HG02571 (cell line): ENCODE measurements around the gene PRKCQ.
"Not testable (repeated sequence)": the region's sequence is repeated elsewhere in the genome, so short reads cannot be mapped to it uniquely, and the experiment has no call there.

ENCODE experiments used
- ATAC-seq: cut with Tn5 transposase; IDR thresholded peaks from one replicate; pipeline ENCODE4 v1.9.1; 2021; ENCODE audit warnings: mild to moderate bottlenecking, moderate library complexity; ENCODE audit not compliant: unreplicated experiment

PRKCQ gene

DNA sequence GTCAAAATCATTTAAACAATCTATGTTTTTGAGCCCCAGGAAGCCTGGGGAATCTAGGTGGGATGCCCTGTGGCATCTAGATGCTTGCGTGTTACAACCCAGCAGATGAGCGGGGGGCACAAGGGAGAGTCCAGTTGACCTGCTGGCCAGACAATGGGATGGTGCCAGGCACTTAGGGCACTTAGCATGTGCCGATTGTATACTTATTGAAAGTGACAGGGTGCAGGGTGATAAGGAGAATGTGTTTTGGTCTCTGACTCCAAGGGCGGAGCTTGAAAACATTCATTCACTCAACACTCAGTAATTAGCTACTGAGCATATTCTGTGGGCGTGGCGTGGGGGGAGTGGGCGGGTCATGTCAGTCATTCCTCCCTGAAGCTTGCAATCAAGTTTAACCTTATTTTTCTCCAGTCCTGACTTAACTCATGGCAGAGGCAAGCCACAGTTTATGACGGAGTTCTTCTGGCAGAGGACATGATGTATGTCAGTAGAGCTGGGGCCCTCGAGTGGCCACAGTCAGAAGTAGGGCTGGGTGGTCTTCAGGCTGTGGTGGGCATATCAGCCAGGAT is 115.1 kb downstream of the PRKCQ start:
- ATAC-seq = no peak

DNA sequence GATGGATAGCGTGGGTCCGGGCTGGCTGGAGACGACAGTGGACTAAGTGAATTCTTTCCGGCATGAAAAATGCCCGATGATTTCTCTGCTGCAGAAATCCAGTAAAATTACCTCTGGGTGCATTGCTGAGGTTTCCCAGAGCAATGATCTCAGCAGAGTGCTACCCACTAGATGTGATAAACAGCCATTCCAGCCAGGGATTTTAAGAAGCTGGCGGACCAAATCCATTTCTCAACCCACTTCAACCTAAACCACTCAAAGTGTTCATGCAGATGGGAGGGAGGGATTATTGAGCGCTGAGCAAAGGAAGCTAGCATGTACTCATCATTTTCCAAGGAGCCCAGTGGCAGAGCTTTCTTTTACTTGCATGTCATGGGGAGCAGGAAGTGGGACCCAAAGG is 116.7 kb downstream of the PRKCQ start:
- no peak for ATAC-seq

DNA sequence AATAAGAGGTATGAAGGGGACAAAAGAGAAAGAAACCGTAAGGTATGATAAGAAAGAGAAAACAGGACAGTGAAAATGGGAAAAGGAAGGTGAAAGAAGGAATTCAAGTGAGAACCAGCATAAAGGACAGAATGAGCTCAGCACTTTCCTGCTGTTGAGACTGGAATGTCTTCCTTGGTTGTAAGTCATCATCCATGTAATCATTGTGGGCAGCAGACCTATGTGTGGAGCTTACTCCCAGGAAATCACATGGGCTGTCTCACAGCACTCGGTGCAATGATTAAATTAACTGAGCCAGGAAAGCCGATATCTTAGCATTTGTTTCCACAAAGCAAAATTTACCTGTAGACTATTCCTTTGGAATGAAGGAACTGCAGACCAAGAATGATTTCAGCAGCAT is 118.1 kb downstream of the PRKCQ start:
- ATAC-seq = no peak

DNA sequence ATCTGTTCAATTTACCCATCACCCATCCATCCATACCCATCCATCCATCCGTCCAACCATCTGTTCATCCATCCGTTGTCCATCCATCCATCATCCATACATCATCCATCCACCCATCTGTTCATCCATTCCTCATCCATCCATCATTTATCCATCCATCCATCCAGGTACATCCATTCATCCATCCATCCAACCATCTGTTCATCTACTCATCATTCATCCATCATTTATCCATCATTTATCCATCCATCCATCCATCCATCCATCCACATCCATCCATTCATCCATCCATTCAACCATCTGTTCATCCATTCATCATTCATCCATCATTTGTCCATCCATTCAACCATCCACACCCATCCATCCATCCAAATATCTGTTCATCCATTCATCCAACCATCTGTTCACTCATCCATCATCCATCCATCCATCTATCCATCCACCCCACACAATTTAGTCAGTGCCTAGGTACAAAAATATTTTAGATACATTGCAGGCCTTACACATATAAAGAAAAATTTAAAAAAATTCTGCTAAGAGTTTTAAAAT is 119.1 kb downstream of the PRKCQ start:
- no peak for ATAC-seq

DNA sequence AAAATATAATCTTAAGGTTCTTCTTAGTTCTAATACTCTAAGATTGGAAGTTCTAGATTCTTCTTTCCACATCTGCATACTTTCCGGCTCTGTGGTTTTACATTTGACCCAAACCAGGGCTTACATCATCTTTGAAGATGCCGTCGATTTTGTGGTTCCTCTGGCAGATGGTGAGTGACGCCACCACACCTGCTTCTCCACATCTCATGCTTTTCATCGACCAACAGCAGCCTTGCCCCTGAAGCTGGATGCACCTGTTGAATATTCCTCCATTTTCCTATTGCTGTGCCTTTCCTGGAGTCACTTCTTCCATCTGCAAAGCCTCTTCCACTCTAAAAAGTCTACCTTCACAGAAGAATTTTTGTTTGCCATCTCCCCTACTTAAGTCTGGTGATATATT is 121.3 kb downstream of the PRKCQ start:
- no peak for ATAC-seq

DNA sequence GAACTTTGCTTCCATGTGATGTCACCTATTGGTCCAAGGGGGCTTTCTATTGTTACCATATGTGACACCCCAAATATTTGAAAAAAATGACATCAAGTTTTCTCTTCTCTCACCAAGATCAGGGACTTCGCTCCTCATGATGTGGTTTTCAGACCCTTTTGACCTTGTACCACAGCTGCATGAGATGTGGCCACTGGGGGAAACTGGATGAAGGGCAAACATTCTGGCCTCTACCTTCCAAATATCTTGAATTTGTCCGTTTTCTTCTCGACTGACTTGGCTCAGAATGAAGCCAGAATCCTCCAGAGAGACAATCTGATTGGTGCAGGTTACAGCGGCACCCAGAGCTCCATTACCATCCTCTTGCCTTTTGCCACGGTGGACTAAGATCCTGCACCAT is 122.7 kb downstream of the PRKCQ start:
- no peak for ATAC-seq

DNA sequence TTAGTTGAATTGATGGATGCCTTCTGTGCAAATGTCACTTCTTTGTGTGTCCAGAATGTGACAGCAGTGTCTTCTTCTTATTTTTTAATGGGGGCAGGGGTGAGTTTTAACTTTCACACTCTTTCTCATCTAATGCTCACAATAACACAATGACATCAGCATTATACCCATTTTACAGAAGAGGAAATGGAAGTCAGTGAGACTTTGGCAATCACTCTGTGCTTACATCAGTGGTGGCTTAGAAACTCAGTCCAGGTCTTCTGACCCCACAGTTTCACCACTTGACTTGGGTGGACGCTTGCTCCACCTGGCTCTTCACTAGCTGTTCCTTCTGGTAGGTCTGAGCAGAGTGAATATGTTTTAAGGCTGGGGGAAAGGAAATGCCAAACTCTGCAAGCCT is 124.0 kb downstream of the PRKCQ start:
- no peak for ATAC-seq

DNA sequence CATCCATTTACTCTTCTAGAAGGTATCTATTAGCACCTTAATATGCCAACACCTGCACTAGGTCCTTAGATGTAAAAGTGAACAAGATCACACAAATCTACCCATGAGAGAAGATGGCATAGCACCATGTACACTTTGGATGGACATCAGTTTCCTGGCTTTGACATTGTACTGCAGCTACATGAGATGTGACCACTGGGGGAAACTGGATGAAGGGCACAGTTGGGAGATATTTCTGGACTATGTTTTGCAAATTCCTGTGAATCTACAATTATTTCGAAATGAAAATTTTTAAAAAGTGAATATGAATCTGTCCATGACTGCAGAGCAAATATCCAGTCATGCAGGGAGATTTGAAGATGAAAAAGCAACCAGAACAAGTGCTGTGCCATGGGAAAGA is 124.5 kb downstream of the PRKCQ start:
- ATAC-seq = no peak

DNA sequence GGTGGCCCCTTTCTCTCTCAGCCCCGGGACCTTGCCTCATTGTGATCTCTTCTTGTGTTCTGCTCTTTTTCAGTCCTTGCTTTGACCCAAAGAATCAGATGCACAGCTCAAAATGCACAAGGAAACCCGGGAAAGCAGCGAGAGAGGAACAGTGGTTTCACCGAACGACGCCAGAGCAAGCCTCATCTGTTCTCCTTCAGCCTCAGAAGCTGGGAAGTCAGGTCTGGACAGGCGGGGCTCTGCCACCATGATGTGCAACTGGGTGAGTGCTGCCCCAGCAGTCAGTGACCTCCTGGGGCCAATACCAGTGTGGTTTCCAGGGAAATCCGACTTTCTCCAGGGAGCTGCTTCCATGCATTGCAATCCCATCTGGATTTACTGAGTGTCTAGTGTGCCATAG is 133.4 kb downstream of the PRKCQ start:
- ATAC-seq = no peak

DNA sequence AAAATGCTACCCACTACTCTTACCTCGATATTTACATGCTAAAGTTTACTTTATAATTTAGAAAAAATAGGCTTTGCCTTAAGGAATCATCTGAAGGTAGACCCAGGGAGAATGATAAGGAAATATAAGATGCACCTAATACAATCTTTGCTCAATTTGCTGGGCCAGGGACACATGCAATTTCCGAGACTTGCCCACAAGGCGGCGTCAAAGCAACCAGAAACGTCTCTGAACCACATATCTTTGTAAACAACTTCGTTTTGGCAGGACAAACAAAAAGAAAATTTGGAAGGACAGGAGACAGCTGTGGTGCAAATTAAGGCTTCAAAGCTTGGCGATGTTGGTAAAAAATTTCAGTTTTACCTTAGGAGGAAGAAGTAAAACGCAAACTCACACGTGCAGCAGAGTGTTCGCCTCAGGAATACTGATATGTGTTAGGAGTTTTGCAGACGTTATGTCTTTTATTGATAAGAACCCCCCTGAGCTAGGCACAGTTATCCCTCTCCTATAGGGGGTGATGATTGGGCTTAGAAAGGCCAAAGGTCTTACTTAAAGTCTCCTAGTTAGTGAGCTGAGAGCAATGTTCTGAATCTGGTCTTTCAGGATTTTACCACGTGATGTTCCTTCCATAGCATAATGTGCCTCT is 134.3 kb downstream of the PRKCQ start:
- no peak for ATAC-seq

DNA sequence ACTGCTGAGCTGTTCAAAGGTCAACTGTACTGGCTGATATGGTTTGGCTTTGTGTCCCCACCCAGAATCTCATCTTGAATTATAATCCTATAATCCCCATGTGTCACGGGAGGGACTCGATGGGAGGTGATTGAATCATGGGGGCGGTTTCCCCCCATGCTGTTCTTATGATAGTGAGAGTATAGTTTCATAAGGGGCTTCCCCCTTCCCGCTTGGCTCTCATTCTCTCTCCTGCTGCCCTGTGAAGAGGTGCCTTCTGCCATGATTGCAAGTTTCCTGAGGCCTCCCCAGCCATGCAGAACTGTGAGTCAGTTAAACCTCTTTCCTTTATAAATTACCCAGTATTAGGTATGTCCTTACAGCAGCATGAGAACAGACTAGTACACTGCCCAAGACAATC is 140.2 kb downstream of the PRKCQ start:
- ATAC-seq = not testable (repeated sequence)

DNA sequence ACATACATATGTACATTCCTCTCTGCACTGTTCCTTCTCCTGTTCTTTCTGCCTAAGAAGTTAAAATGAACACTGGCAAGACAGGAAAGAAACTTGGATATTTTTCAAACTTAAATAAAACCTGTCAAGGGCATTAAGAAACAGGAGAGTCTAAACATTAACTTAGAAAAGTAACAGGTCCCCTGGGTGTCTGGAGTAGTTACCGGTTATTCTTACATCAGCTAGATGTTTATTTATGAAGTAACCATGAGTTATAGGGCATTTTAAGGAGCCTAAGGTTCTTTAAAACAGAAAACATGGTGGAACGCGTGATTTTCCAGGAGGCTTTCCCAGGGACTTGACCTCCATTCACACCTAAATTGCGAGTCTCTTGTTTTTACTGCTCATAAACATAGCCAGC is 148.2 kb downstream of the PRKCQ start:
- no peak for ATAC-seq

DNA sequence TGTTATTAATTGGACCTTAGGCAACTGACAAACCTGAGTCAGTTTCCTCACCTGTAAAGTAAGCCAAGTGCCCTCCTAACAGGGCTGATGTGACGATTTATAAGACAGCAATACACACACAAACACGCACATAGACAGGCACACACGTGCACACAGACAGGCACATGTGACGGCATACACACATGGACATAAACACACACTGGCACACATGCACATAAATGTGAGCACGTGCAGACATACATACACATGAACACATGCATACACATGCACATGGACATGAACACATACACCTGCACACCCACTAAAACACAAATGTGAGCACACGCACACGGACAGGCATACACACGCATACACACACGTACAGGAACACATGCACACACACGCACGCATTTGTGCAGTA is 148.9 kb downstream of the PRKCQ start:
- ATAC-seq = no peak

DNA sequence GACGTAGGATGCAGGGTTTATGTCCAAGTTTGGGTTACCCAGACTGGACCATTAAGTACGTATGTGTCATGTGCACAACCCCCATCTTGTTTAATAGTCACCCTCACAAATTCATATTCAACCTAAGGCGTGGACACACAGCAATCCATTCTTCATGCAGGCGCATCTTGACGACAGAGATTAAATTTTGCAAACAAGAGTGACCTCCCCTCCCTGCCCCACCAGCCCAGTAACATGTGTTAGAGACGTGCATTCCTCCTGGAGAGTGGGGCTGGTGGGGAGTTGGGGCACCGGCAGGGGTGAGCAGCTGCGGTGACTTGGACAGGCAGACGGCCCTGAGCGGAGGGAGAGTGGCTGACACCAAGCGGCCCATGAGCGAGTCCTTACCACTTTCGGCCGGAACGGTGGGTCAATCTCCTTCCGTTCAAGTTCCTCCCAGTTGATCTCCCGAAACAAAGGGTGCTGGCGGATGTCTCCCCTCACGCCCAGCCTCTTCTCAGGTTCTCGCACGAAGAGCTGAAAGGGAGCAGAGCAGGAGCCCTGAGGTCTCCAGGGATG is 149.6 kb downstream of the PRKCQ start:
- no peak for ATAC-seq

DNA sequence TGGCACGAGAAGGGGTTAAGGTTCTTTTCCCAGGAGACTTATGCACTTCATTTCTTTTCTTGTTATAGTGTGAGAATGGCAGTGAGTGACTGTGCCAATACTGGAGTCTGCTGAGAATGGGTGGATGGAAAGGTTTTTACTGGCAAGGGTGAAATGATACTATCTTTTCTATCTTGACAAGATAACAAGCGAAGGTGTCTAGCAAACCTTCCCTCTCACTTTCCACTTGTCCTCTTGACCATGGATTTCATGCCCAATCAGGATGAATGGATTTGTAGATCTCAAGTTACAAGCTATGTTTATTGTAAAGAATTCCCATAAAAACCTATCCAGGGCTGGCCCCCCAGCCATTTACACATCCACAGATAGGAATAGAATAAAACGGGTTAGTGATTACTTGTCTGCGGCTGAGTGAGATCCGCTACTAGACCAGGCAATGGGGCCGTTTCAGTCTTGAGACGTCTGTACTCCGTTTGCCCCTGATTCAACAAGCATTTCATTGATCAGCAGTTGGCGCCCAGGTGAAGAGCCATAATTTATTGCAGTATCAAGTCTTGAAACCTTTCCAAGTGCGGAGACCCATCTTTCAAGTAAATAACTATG is 152.6 kb downstream of the PRKCQ start:
- no peak for ATAC-seq

DNA sequence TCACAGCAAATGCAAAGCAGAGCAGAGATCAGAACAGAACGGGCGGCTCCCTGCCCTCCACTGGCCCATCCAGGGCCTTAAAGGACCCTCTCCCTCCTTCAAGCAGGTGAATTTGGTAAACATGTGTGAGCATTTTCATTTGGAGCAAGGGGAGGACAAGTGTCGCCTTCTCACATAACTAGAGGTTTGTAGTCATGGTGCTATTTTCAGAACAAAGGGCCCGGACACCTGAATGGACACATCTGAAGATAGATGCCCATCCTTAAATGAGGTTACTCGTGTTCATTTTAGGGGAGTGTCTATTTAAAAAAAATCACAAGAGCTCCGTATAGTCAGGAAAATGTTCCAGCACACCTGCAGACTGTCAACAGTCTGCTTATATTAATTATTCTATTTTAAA is 153.8 kb downstream of the PRKCQ start:
- ATAC-seq = no peak

DNA sequence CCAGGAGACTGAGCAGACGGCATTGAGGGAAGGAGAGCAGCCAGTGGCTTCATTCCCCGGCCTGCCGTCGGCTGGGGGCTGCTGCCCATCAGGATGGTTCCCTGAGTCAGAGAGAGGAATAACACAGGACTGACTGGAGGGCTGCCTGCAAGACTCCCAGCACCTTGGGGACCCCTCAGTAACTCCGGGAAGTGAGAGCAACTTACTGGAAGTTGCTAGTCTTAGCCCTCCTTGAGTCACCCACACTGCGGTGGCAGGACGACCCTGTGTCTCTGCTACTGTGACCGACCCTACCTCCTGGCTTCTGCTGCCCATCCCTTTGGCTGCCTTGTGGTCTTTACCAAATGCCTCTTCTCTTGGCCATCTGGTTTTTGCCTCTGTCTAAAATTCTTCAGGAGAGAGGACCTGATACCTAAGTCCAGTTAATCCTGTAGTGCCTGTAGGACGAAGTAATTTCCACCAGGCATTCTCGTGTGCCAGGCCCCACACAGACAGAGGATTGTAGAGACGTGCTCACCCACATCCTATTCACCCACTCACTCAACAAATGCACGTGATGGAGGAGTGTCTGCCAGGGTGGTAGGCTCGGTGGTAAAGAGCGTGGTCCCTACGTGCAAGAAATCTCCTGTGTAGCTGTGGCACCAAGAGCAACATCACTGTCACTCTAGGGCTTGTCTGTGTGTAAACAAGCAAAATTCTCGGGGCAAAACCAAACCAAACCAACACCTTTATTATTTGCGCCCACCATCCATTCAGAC is 156.5 kb downstream of the PRKCQ start:
- no peak for ATAC-seq

DNA sequence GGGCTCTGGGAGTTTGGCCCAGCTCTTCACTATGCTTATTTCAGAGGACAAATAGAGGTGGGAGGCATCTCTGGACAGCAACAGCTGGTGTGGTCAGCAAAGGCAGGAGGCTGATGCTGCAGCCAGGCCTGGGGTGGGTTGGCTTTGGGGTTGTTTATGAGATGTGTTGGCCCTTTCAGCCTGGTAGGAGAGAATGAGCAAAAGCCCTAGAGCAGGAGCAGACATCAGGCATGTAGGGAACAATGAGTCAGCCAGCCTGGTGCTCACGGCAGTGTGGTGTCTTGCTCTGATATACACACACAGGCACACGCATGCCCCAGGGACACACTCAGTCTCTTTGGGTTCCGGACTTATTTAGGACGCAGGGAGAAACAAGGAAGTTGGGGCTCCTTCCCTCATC is 157.1 kb downstream of the PRKCQ start:
- ATAC-seq = no peak

DNA sequence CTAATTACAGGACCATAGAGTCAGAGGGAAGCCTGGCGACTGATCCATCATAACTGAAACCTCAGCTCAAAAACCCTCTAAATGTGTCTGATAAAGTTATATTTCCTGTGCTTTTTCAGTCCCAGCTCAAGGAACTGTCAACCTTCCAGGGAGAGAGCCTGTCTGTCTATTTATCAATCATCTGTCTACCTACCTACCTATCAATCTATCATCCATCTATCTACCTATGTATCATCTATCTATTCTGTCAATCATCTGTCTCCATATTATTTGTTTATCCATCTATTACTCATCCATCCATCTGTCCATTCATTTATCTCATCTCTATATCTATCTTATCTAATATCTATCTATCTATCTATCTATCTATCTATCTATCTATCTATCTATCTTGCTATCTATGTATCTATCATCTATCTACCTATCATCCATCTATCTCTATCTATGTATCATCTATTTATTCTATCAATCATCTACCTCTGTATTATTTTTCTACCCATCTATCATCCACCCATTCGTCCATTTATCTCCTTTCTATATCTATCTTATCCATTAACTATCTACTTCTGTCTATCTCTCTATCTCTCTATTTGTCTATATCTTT is 161.4 kb downstream of the PRKCQ start:
- no peak for ATAC-seq

DNA sequence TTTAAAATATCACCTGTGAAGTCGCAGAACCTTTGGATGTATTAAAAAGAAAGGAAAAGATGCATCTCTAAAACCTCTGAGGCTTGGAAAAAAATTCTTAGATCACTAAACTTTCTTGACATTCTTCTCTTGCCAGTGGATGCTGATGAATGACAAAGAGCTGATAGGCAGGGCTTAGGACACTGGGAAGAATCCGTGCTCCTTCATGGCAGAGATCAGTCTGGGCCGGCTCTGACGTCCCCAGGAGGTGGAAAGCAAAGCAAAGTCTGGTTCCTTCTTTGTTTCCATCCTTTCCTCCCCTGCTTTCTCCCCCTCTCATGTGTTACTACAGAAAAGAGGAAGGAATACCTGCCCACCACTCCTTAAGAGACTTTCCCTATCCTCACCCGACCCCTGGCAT is 161.9 kb downstream of the PRKCQ start:
- ATAC-seq = no peak

DNA sequence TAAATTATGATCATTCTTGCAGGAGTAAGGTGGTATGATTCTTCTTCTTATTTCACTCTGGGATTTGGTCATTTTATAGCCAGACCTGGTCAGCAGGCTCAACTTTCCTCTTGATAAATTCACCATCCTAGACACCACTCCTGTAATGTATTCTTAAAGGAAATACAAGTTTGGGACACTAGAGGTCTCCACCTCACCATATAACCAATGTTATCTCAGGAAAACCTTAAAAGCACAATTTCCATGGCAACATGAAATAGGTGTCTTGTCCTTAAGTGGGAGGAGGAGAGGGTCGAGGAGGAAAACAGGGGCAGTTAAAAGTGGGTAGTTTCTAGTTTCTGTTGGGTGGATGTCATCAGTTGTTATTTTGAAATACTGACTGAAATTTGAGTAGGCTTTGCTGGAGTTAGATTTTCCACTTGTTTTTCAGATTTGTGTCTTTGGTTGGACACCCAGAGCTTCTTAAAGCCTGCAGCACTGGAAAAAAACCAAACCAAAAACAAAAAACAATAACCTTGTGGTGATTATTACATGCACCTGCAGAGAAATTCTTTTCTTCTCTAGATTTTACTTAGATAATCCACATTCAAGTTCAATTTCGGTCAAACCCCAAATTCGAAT is 163.1 kb downstream of the PRKCQ start:
- no peak for ATAC-seq
